Esophagus squamous epithelium (tissue), 4 donors: ENCODE results near the gene TTC4.

Source experiments
- CTCF ChIP-seq, 6 experiments: fragments of 450-650 bp in 4 of 6; fragments of 200-600 bp in 2 of 6; sonication (generic) in 2 of 6; IDR thresholded peaks; one replicate each; pipeline ENCODE4 v1.5.1; 2016 to 2019; ENCODE audit warnings: antibody characterized with exemption in 6 of 6, mild to moderate bottlenecking in 4 of 6, moderate library complexity in 4 of 6
- POLR2A ChIP-seq, 4 donors: fragments of 450-650 bp; IDR thresholded peaks; one replicate each; pipeline ENCODE4 v1.6.1; 2017; ENCODE audit warnings: antibody characterized with exemption in 4 of 4, mild to moderate bottlenecking in 4 of 4, moderate library complexity in 3 of 4

GRCh38 chr1:54697896-54698295, 17.8 kb upstream of the TTC4 start:
- TF ChIP-seq POLR2A (IDR thresholded peaks at IDR 0.05) (no peak), CTCF (IDR thresholded peaks at IDR 0.05) (no peak)
